ENCODE data around the gene HRH3.
A peak's percentile ranks its signal among the peaks of the same experiment; 100 is the strongest.

The HRH3 gene

DNA sequence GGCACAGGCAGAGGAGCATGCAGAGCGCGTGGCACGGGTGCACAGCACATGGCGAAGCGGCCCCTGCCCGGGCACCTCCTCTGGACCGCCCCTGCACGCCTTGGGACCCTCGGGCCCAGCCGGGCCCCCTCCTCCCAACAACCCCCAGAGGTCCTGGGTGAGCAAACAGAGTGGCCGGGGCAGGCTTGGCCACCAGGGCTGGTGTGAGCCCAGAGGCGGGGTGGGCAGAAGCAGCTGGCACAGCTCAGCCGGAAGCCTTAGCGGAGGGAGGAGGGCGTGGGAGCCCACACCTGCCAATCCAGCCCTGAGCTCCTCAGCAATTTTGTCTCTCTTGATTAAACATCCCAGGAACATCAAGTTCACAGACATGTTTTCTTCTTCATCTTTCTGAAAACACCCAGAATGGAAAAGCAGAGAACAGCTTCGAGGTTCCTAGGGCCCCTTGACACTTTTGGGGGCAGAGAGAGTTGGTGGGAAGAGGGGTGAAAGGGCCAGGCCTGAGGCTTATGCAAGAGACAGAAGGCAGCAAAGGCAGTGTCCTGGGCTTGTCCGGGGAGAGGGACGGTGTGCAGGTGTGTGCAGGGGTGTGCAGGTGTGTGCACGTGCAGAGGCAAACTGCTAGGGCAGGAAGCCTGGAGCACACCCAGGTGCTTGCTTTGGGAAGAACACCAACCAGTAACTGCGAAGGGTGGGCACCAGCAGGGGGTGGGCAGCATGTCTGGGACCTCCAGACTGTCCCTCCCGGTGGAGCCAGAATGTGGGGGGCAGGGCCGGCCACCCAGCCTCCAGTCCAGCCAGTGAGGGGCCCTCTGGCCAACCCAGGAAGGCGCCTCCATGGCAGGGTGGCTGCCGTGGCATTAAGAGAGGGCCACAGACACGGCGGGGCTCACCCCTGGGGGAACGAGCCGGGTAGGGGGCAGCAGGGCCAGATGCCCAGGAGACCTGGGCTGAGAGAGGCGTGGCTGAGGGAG, 4.8 kb downstream of the HRH3 start:
- no peak for DNase-seq (ENCODE audit: low read depth)

DNA sequence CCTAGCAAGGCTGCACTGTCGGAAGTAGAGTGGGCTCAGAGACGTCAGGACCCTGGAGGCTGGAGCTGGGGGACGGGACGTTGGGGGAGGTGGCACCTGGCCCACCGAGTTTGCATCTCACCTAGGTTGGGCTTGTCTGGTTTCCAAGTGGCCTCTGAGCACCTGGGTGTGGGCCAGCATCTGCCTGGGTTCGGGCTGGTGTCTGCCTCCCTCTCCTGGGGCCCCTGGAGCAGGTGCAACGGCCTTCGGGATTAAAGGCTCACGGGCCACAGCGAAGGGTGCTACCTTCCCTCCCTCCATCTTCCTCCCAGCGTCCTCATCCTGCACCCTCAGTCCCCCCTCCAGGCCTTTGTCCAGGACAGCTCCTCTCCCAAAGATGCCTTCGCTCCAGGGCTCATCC, 6.0 kb downstream of the HRH3 start:
- DNase-seq (ENCODE audit: low read depth), result no peak

DNA sequence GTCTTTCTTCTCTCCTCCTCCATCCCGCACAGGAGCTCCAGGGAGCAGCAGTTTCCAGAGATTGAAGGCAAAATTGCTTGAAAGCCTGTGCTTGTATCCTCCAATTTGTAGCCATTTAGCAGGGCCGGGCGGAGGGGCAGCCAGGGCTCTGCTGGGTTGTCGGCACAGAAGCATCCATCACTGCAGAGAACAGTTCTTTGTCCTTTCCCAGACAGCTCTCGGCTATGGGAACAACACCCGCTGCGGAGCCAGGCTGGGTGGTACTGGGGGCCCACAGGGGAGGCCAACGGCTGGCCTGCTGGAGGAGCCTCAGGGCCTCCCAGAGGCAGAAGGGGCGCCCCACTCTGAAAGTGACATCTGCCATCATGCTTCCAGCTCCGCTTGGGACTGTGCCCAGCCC, 7.8 kb downstream of the HRH3 start:
- no peak for DNase-seq (ENCODE audit: low read depth)

DNA sequence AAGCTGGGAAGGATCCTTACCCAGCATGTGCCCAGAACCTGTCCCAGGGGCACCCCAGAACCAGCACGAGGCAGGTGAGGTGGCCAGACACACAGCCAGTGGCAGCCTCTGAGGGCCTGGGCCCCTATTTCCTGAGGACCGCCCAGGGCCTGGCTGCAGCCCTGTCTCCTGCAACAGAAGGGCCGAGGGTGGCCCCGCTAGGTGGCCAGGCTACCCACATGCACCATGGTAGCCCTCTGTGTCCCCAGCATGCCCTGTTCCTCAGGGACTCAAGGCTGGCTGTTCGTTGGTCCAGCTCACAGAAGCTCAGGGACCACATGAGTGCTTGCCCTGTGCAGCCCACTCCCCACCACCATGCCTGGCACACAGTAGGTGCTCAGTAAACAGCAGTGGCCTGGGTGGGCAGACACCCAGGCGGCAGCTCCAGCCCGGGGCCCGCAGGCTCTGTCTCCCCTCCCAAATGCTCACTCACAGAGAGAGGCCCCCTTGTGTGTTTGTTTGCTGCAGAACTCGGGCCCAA, 8.2 kb downstream of the HRH3 start:
- DNase-seq (ENCODE audit: low read depth), result no peak

DNA sequence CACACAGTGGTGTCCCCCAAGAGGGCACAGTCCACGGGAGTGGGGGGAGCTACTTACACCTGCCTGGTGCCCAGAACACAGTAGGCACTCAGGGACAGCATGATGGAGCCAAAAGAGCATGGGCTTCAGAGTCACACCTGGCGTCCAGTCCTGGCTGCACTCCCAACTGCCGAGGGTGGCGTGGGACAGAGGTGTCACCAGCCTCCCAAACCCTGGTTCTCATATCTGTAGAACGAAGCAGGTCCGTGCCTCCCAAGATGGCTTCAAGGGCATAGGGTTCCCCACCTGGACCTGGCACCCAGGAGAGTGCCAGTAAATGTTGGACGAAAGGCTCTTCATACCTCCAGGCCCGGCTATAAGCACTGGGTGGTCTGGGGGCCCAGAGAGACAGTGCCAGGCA, 8.9 kb downstream of the HRH3 start:
- no peak for DNase-seq (ENCODE audit: low read depth)

DNA sequence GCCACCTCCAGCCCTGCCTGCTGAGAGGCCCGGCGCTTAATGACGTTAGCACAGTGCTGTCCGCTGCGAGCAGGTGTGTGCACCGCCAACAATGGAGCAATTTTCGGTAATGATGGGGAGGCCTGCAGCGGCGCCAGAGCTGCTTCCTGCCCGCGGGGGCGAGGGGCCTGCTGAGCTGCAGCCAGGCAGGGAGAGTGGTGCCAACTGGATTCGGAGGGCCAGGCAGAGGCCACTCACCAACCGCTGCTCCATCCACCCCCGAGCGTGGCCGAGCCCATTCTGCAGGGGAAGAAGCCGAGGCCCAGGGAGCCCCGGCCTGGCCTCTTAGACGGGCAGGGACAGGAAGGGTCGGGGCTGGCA, 9.6 kb downstream of the HRH3 start:
- no peak for DNase-seq (ENCODE audit: low read depth)

DNA sequence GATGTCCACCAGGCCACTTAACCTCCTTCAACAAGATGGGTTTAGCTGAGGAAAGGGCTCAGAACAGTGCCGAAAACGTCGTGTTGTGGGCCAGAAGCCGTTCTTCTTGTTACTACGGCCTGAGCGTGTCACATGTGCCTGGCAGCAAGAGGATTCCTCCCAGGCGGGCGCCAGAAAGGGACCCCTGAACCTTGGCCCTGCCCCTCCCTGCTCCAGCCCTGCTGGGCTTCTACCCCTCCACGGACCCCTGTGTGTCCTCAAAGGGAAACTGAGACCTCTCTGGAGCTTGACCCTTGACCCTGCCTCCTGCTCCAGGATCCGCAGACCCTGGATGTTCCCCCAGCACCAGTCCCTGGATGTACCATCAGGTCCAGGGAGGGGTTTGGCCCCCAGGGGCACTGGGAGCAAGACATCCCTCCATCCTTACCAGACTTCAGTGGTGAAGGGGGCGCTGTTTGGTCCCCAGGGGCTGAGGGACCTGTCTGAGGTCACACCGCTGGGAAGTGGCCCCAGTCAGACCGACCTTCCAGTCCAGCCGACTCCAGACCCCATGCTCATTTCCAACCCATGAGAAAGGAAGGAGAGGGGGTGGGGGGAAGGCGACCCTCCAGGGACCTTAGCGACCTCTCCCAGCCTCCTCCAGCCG, 10.1 kb downstream of the HRH3 start:
- DNase-seq (ENCODE audit: low read depth), result no peak

DNA sequence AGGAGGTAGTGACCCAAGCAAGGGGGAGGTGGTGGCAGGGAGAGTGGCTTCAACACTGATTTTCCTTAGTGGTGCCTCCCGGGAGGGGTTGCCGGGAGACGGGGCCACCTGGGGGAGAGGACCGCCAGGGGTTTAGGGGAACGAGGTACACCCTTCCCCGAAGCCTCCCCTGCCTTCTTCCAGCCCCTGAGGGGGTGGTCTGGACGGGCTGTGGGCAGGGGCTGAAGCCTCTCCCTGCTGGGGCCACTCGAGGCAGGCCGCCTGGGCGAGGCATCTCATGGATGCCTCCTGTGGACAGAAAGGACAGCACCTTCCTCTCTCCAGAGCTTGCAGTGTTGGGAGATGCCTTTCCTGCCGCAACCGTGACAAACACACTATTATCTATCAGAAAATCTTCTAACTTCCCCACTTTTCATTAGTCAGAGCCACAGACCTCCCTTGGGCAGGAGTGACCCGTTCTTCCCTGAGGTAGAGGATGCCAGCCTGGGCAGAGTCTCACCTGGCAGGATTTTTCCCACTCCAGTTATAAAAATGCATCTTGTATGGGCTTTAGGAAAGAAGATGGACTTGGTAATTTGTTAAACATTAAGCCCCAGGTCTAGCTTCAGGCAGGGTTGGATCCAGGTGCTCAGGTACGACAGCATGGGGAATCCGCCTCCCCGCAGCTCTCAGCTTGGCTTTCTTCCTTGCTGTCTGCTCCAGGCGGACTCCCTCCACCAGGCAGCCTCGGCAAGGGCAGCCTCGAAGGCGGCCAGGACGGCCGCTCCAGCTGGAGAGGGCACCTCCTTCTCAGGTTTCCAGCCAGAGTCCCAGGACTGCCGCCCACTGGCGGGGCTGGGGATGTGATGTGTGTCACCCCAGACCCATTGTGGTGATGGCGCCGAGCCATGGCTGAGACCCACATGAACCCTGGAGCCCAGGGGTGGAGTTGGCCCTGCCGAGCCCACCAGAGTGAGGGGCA, 11.0 kb downstream of the HRH3 start:
- DNase-seq (ENCODE audit: low read depth), result peak; percentile 73

DNA sequence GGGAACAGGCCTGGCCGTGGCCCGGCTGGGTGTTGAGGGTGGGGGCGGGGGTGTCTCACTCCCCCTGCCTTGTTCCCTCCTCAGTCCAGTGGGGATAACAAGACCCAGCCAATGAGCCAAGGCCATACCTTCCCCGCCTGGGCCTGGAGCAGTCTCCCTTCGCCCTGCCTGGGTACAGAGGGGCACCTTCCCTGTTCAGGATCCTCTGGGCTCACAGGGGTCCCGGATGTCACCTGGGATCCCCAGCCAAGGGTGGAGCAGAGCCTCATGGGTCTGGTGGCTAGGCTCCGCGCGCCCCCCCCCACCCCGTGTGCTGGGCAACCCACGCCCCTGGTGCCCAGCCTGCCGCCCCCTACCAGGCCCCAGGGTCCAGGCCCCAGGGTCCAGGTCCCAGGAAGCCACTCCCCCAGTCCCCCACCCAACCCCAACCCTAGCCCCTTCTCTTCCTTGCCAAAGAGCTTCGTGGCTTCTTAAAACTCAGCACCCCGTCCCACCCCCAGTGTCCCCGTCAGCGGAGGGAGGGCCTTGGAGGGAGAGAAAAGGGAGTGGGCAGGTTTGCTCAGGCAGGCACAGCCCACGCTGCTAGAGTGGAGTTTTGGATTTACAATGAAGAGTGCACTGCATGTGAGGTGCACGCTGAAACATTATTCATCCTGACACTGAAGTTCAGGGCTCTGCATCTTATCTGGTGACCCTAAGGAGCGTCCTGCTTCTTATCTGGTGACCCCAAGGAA, 11.8 kb downstream of the HRH3 start:
- no peak for DNase-seq (ENCODE audit: low read depth)

DNA sequence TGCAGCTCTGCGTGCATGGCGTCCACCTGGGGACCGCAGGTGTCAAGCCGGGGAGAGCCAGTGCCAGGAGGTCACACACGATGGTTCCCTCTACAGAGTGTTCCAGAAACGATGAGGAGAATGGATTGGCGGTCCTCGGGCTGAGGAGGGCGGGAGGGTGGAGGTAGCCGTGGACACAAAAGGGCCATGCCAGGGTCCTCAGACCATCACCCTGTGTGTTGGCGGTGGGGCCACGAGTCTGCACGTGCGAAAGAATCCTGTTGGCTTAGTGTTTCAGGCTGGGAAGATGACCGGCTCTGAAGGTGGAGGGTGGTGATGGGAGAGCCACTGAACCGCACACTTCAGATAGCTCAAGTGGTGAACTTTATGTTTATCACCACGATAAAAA, 13.7 kb downstream of the HRH3 start:
- no peak for DNase-seq (ENCODE audit: low read depth)

DNA sequence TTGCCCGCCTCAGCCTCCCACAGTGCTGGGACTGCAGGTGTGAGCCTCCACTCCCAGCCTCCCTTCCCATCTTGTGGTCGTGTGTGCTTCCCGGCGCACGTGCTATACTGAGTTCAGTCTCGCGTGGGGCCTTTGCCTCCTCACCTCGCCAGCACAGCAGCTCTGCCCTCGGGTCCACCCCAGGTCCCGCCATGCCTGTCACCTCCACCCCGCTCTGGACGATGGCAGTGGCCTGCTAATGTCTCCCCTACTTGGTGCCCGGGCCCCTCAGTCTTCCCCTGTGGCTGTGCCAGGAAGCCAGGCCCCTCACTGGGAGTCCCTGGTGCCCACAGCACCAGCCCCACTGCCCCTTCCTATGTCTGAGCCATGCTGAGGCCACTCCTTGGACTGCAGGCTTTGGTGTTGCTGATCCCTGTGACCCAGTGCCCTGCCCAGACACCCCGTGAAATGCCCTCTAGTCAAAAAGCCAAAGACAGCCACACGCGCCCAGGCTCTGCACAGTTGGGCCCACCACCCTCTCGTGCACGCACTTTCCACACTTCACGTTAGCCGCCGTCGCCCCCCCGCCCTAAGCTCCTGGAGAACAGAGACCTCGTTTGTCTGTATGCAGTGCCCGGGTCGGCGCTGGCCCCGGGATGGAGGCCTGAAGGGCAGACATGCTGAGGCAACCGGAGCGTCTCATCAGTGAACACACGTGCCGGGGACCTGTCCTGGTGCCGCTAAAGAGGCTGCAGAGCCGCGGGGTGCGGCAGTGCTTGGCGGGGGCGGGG, 14.3 kb downstream of the HRH3 start:
- DNase-seq (ENCODE audit: low read depth), result no peak

DNA sequence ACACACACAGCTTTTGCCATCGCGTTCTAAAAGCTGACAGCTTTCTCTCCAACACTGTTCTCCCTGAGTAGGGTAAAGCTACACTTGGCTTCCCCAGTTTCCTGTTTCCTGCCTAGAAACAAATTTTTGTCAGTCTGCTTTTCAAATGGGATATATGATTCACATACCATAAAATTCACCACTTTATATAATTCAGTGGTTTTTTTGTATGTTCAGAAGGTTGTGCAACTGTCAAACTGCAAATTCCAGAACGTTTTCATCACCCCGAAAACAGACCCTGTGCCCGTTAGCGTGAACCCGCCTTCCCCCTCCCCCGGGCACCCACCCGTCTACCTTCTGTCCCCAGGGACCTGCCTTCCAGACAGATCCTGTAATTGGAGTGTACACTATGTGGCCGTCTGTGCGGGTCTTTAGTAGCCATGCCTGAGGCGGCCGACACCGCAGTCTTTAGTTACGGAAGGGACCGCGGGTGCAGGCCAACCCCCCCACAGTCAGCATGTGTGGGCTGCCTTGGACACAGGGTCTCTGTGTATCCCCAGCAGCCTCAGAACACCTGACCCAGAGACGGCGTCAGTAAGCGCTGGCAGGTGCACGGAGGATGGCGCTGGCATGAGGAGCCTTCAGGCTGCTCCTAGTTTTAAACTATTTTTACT, 16.6 kb downstream of the HRH3 start:
- peak; percentile 75 for DNase-seq (ENCODE audit: low read depth)

DNA sequence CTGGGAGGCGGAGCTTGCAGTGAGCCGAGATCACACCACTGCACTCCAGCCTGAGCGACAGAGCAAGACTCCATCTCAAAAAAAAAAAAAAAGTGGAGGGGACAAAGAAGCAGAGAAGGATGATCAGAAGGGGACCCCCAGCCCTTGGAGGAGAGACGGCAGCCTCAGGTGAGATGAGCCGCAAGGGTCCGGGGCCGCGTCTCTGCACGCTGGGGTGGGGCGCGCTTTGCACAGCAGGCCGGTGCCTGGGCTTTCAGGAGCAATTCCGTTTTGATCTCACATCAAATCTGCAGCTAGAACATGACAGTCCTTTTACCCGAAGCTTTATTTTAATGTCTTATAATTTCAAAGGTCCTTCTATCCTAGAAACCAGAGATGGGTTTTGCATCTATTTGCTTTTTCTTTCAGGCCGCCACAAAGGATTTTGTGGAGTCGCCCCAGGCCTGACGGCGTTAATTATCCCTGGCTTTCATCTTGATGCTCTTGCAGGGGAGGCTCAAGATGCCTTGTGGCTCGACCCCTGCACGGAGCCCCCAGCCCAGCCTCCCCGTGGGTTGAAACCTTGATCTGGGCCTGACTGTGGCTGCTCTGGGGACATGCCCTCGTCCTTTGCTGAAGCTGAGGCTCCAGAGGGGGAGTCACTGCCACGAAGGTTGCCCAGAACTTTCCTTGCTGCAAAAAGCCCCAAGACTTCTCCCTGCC, 17.3 kb downstream of the HRH3 start:
- no peak for DNase-seq (ENCODE audit: low read depth)

DNA sequence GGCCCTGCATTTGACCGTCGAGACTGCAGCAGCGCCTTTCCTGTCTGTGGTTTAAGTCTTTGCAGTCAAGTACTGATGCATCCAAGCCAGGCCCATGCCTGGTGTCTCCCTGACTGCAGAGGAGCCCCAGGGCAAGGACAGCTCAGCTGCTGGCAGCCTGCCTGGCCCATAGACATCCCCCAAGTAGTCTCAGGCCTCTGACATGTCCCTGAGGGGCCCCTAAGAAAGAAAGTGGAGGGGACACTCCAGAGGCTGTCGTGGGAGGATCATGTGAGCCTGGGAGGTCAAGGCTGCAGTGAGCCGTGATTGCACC, 18.0 kb downstream of the HRH3 start:
- DNase-seq (ENCODE audit: low read depth), result peak; percentile 92

DNA sequence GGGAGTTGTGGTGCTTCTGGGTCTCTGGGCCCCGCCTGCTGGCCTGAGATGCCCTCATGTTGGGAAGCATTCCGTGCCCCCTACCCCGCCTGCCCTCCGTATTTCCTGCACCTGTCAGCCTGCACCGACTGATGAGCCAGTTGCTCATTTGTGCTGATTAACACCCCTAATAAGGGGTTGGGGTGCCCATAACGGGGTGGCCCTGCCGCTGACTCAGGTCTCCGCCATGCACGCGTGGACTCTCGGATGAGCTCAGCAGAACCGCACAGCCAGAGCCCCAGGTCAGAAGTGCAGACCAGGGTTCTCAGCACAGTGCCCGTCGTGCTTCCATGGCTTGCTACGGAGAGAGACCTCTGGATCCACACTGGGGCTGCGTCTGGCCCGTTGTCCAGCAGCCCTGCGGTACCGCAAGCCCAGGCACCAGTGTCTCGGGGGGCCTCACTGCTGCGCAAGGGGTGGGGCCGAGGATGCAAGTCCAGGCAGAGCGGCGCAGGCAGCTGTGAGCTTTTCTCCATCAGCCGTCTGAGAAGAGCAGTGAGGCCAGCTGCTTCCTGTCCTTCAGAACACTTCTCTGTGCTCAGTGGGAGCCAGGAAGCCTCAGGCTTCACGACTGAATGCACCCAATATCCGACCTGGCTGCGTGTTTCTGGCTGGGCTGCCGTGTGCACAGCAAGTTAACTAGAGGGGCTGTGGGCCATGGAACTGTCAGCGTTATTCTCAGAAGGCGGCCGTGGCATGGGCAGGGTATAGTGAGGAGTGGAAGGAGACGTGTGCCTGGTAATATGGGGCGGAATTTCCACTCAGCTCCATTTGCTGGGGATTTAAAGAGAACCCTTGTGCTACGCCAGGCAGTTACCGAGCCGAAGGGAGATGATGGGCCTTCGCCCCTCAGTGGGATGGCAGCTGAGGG, 18.6 kb downstream of the HRH3 start:
- no peak for DNase-seq (ENCODE audit: low read depth)

DNA sequence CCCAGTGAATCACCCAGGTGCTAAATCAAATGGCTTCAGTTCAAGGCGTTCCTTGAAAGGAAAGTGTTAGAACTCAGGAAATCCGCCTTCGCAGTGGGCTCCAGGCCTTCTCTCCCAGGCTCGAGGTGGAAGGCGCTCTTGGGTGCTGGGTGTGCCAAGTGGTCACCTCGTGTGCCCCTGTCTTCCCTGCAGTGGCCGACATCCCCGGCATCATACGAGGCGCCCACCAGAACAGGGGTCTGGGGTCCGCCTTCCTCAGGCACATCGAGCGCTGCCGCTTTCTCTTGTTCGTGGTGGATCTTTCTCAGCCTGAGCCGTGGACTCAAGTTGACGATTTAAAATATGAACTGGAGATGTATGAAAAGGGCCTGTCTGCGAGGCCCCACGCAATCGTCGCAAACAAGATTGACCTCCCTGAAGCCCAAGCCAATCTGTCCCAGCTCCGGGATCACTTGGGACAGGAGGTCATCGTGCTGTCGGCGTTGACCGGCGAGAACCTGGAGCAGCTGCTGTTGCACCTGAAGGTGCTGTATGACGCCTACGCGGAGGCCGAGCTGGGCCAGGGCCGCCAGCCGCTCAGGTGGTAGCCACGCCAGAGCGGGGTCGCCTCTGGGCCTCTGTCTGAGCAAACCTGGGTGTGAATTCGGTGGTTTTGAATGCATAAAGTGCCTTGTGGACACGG, 19.4 kb downstream of the HRH3 start:
- no peak for DNase-seq (ENCODE audit: low read depth)

DNA sequence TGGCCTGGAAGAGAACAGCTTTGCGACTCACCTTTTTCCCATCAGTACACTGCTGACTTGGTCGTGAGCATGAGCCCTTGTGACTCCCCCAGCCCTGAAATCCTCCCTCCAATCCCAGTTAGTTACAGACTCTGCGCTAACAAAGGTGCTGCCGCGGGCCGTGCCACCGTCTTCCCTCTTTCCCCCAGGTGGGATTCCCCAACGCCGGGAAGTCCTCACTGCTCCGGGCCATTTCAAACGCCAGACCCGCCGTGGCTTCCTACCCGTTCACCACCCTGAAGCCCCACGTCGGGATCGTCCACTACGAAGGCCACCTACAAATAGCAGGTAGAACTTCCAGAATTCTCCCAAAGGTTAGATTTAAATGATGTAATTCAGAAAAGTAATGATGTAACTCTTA, 21.1 kb downstream of the HRH3 start:
- DNase-seq (ENCODE audit: low read depth), result no peak

DNA sequence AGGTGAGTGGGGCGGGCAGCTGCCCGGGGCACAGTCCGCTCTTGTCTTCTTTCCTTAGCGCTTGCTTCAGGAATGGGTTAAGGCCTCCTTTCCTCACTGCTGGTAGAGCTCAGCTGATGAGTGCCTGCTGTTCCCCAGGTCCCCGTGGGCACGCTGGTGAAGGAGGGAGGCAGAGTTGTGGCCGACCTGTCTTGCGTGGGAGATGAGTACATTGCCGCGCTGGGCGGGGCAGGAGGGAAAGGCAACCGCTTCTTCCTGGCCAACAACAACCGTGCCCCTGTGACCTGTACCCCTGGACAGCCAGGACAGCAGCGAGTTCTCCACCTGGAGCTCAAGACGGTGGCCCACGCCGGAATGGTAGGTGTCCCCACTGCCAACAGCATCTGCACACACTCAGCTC, 21.6 kb downstream of the HRH3 start:
- DNase-seq (ENCODE audit: low read depth), result no peak
